BJ (cell line): ENCODE results near the gene TBX15. TPM values are rescaled to one million over a fixed set of nuclear protein-coding genes. Genes with fewer than 3 reads are reported as not detected.
A peak's percentile ranks its signal among the peaks of the same experiment; 100 is the strongest.

Experiments
- CTCF ChIA-PET: fragments of 350-600 bp; formaldehyde crosslinking; extraction: SDS; loops from one replicate; lab custom pipeline; 2021; ENCODE audit warnings: antibody characterized with exemption, inconsistent platforms; lab: Yijun Ruan, JAX
- POLR2A ChIA-PET: fragments of 300-600 bp; sonication (Branson Sonifier 250); formaldehyde crosslinking; extraction: SDS; loops from one replicate; lab custom pipeline; 2021; ENCODE audit warnings: antibody characterized with exemption; lab: Charles Lee
- DNase-seq: peaks from one replicate; pipeline ENCODE4 v3.0.0-alpha.2; 2011; ENCODE audit warnings: low read depth
- H3K27me3 ChIP-seq: 2 replicates; pipeline ENCODE4 v1.6.0; 2011; ENCODE audit warnings: low read length; ENCODE audit not compliant: control insufficient read depth, insufficient read depth
- H3K36me3 ChIP-seq: 2 replicates; pipeline ENCODE4 v1.5.1; 2011; ENCODE audit warnings: low read length; ENCODE audit not compliant: control insufficient read depth, insufficient read depth
- H3K4me3 ChIP-seq: 2 replicates; pipeline ENCODE4 v1.5.1; 2011; ENCODE audit warnings: low read depth, mild to moderate bottlenecking, control low read depth, low read length
- CTCF ChIP-seq: IDR thresholded peaks from 2 replicates; pipeline ENCODE4 v1.5.1; 2011; ENCODE audit warnings: low read depth, mild to moderate bottlenecking, control low read depth, inconsistent platforms, low read length, moderate library complexity; ENCODE audit not compliant: insufficient read depth
- polyA minus RNA-seq: library from RNA; depleted of rRNA, polyadenylated mRNA; stranded (reverse); fragments of >200 nt; gene quantifications from 2 replicates; pipeline ENCODE4 v1.2.3, GENCODE V29; 2011; rRNA and poly(A)+ RNA removed
- polyA plus RNA-seq: library from polyadenylated mRNA; depleted of rRNA; stranded (reverse); fragments of >200 nt; gene quantifications from 2 replicates; pipeline ENCODE4 v1.2.3, GENCODE V29; 2011; rRNA removed

The TBX15 gene
- polyA plus RNA-seq (14.8 and 16.0 TPM in 2 replicates), polyA minus RNA-seq (18.0 and 28.7 TPM in 2 replicates)

- TF ChIP-seq CTCF, result no peak
- Histone ChIP-seq H3K4me3 (peak within 1 kb of the TSS; percentile 67), H3K27me3 (peaks cover 1% of the 10 kb centered on the region), H3K36me3 (no peaks in the 10 kb centered on the region)
- ChIA-PET POLR2A (interaction anchor here (0.5 kb wide), 1 partner anchor 9 kb away, joined by 3 read pairs; no protein-coding TSS in a partner anchor), CTCF (no interaction called here)
- no peak for DNase-seq
Observed at GRCh38 chr1:118988186-118989005, at the start of gene TBX15. Gene TBX15 (minus strand): TSS chr1:118988343. CDS start chr1:118987795, 548 bp downstream.

- DNase-seq, result no peak
- TF ChIP-seq CTCF, result no peak
- Histone ChIP-seq H3K36me3 (no peaks in the 10 kb centered on the region), H3K4me3 (no peak overlapping the region), H3K27me3 (no peaks in the 10 kb centered on the region)
- POLR2A ChIA-PET, result no interaction called here
- CTCF ChIA-PET, result no interaction called here
Observed at GRCh38 chr1:119034359-119034758, 46.2 kb upstream of the TBX15 start.

GRCh38 chr1:119032986-119033385 is 44.8 kb upstream of the TBX15 start:
- POLR2A ChIA-PET, result no interaction called here
- no peak overlapping the region for H3K4me3 ChIP-seq
- DNase-seq, result no peak
- CTCF ChIA-PET, result interaction anchor here (0.7 kb wide), 1 partner anchor 27 kb away, joined by 3 read pairs; no protein-coding TSS in a partner anchor
- no peaks in the 10 kb centered on the region for H3K27me3 ChIP-seq
- TF ChIP-seq CTCF, result no peak
- H3K36me3 ChIP-seq, result no peaks in the 10 kb centered on the region

- H3K36me3 ChIP-seq, result no peaks in the 10 kb centered on the region
- ChIA-PET CTCF (interaction anchor here (0.6 to 1.0 kb wide), 2 partner anchors 18 to 403 kb away, joined by 3 to 4 read pairs; no protein-coding TSS in a partner anchor), POLR2A (no interaction called here)
- DNase-seq, result no peak
- H3K27me3 ChIP-seq, result no peaks in the 10 kb centered on the region
- no peak for TF ChIP-seq CTCF
- H3K4me3 ChIP-seq, result no peak overlapping the region
Observed at GRCh38 chr1:119027759-119028158, 39.6 kb upstream of the TBX15 start.

GRCh38 chr1:119026956-119027355 is 38.8 kb upstream of the TBX15 start:
- ChIA-PET POLR2A (no interaction called here), CTCF (no interaction called here)
- H3K36me3 ChIP-seq, result no peaks in the 10 kb centered on the region
- no peak for DNase-seq
- no peaks in the 10 kb centered on the region for H3K27me3 ChIP-seq
- no peak overlapping the region for H3K4me3 ChIP-seq
- no peak for TF ChIP-seq CTCF
